ENCODE results near the gene ATF4.

GRCh38 chr22:39498368-39498767 is 22.0 kb upstream of the ATF4 start:
- no peak for TF ChIP-seq POLR2A (IDR thresholded peaks at IDR 0.05)
- TF ChIP-seq, protein P1, sequence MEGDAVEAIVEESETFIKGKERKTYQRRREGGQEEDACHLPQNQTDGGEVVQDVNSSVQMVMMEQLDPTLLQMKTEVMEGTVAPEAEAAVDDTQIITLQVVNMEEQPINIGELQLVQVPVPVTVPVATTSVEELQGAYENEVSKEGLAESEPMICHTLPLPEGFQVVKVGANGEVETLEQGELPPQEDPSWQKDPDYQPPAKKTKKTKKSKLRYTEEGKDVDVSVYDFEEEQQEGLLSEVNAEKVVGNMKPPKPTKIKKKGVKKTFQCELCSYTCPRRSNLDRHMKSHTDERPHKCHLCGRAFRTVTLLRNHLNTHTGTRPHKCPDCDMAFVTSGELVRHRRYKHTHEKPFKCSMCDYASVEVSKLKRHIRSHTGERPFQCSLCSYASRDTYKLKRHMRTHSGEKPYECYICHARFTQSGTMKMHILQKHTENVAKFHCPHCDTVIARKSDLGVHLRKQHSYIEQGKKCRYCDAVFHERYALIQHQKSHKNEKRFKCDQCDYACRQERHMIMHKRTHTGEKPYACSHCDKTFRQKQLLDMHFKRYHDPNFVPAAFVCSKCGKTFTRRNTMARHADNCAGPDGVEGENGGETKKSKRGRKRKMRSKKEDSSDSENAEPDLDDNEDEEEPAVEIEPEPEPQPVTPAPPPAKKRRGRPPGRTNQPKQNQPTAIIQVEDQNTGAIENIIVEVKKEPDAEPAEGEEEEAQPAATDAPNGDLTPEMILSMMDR (IDR thresholded peaks at IDR 0.05) = no peak
